Activated T-cell treated with anti-CD3 and anti-CD28 coated beads, Interleukin-2, amount 50 U/mL, for 24 hours (primary cell): Measurements from ENCODE around the gene SDSL.

Source experiments
- DNase-seq: peaks from one replicate; pipeline ENCODE4 v3.0.0-alpha.2; 2020
- H3K27ac Mint-ChIP-seq: 2 replicates; pipeline ENCODE4 v1.8.0; 2020; ENCODE audit warnings: mild to moderate bottlenecking, mixed read lengths
- H3K27me3 Mint-ChIP-seq: 2 replicates; pipeline ENCODE4 v1.8.0; 2020; ENCODE audit warnings: mixed read lengths
- H3K36me3 Mint-ChIP-seq: 2 replicates; pipeline ENCODE4 v1.8.0; 2020; ENCODE audit warnings: low read depth, mixed read lengths
- H3K4me1 Mint-ChIP-seq: 2 replicates; pipeline ENCODE4 v1.8.0; 2020; ENCODE audit warnings: low read depth, mixed read lengths
- H3K4me3 Mint-ChIP-seq: 2 replicates; pipeline ENCODE4 v1.8.0; 2020; ENCODE audit warnings: mild to moderate bottlenecking, moderate library complexity, mixed read lengths
- H3K9me3 Mint-ChIP-seq: 2 replicates; pipeline ENCODE4 v1.8.0; 2020; ENCODE audit warnings: mixed read lengths

Gene SDSL

DNA sequence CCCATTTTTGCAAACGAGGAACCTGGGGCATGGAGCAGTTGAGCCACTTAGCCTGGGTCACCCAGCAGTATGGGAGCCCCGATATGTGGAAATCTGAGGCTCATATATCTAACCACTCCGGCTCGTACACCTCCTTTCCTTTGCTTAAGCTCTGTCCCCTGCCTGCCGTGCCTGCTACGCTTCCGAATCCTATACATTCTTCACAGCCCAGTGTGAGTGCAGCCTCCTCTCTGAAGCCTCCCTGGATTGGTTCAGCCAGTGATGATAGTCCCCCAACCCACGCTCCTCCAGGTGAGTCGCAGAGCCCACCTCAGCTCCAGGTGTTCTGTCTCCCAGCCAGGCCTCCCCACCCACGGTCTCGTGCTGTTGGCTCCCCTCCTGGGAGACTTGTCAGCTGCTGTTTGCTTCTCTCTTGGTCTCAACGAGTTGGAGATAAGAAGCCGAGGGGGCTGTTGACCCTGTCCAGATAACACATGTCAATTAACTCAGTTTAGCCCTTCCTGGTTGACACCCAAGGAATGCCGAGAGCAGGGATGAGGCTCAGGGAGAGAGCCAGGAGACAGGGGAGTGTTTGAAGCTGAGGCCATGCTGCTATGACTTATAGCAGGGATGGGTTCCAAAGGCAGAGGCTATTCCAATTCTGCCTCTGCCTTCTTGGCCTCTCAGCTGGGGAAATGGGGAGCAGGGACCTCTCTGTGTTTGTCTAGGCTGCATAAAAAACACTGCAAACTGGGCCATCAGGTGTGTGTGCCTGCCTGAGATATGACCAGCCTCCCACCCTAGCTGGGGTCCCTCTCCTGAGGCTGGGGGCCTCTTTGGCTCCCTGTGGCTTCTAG lies 19.0 kb downstream of the SDSL start:
- H3K4me1 Mint-ChIP-seq: no peaks in the 10 kb centered on the region

DNA sequence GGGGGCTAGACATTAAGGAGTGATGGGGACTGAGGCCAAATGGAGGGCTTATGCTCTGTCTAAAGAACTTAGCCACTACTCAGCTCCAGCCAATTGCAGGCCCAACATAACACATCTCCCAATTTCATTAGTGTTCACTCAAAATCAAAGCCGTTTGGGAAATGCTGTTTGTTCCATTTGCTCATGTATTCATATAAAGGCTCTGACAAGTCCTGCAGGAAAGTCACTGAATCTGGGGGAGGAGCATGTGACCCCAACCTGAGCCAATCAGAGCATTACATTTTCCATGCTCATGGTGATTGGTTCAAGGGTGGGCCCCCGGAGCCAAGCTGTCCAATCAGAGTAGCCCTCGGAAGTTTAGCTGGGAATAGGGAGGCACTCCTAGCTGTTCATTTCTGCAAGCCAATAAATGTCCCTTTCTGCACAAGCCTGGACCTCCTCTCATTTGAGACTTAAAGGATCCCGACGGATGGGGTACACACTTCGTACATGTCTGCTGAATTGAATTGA lies 20.9 kb downstream of the SDSL start:
- Mint-ChIP-seq H3K27ac (no peak overlapping the region), H3K9me3 (no peaks in the 10 kb centered on the region), H3K27me3 (peaks cover 47% of the 10 kb centered on the region), H3K36me3 (no peaks in the 10 kb centered on the region), H3K4me3 (no peak overlapping the region), H3K4me1 (no peaks in the 10 kb centered on the region)
- no peak for DNase-seq

More for the DNA sequence above, 19.0 kb downstream of the SDSL start:
- no peak for DNase-seq
- Mint-ChIP-seq H3K36me3 (no peaks in the 10 kb centered on the region), H3K4me3 (no peak overlapping the region), H3K9me3 (no peaks in the 10 kb centered on the region), H3K27me3 (peaks cover 31% of the 10 kb centered on the region), H3K27ac (no peak overlapping the region)

DNA sequence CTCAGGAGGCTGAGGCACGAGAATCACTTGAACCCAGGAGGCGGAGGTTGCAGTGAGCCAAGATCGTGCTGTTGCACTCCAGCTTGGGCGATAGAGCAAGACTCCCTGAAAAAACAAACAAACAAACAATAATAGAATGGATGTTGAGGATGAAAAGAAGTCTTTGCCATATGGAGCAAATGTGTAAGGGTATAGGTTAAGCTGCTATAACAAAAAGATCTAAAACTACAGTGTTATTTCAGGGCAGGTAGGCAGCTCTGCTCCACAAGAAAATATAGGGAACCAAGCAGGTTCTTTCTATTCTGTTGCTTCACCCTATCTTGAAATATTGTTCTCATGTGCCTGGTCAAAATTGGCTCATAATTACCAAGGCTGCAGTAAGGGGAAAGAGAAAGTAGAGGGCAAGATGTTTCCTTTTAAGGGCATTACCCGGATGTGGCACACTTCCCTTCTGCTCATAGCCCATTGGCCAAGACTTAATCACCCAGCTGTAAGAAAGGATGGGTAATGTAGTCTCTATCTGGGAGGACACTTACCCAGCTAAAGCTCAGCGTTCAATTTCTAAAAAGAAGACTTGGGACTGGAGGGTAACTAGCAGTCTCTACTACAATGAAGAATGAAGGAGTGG lies 23.5 kb downstream of the SDSL start:
- H3K27ac Mint-ChIP-seq: no peak overlapping the region
- H3K4me1 Mint-ChIP-seq: no peaks in the 10 kb centered on the region
- H3K4me3 Mint-ChIP-seq: no peak overlapping the region
- no peak for DNase-seq
- H3K36me3 Mint-ChIP-seq: no peaks in the 10 kb centered on the region
- H3K9me3 Mint-ChIP-seq: no peaks in the 10 kb centered on the region
- peaks cover 55% of the 10 kb centered on the region for H3K27me3 Mint-ChIP-seq

DNA sequence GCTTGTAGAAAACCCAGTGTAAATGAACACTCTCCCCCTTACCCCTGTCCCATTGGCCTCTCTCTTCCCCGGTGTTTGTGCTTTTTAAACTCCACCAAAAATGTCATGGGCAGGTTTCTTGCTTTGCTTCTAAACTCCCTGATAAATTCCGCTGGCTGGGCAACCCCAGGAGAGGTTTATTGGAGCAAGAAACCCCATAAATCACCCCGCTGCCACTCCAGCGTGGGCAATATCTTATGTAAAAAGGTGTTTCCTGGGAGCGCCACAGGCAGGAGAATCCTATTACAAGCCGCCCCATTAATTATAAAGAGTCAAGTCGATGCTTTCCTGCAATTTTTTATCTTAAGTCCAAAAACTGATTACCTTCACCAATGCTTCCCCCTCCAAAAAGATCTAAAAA lies 26.7 kb downstream of the SDSL start:
- Mint-ChIP-seq H3K4me3 (no peak overlapping the region), H3K36me3 (no peaks in the 10 kb centered on the region), H3K9me3 (no peaks in the 10 kb centered on the region), H3K4me1 (no peaks in the 10 kb centered on the region), H3K27me3 (peaks cover 43% of the 10 kb centered on the region), H3K27ac (no peak overlapping the region)
- DNase-seq: no peak

DNA sequence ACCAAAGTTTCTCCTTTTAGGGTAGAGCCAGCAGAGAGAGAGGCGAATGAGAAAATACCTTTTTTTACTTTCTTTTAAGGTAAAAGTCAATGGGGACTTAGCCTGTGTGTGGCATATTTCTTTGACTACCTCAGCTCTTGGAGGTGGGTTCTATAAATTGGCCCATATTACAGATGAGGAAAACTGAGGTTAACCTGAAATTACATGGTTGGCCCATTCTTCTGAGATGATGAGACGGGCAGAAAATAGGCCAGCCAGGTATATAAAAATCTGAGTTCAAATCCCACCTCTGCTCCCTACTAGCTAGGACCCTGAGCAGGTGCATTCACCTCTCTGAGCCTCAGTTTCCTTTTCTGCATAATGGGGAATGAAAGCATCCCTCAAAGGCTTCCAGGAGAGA lies 27.1 kb downstream of the SDSL start:
- H3K27ac Mint-ChIP-seq: no peak overlapping the region
- no peaks in the 10 kb centered on the region for H3K36me3 Mint-ChIP-seq
- H3K4me1 Mint-ChIP-seq: no peaks in the 10 kb centered on the region
- no peak for DNase-seq
- H3K9me3 Mint-ChIP-seq: no peaks in the 10 kb centered on the region
- H3K27me3 Mint-ChIP-seq: peaks cover 43% of the 10 kb centered on the region
- no peak overlapping the region for H3K4me3 Mint-ChIP-seq

DNA sequence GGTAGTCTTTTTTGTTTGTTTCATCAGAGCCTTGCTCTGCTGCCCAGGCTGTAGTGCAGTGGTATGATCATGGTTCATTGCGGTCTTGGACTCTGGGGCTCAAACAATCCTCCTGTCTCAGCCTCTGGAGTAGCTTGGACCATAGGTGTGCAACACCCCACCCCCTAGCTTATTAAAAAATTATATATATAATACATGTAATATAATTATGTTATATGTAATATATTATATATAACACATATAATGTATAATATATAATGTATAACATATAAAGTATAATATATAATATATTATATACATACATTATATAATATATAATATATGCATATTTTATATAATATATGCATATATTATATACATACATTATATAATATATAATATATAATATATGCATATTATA lies 27.7 kb downstream of the SDSL start:
- H3K27ac Mint-ChIP-seq: no peak overlapping the region
- no peaks in the 10 kb centered on the region for H3K4me1 Mint-ChIP-seq
- no peak for DNase-seq
- no peak overlapping the region for H3K4me3 Mint-ChIP-seq
- no peaks in the 10 kb centered on the region for H3K9me3 Mint-ChIP-seq
- no peaks in the 10 kb centered on the region for H3K36me3 Mint-ChIP-seq
- H3K27me3 Mint-ChIP-seq: peaks cover 41% of the 10 kb centered on the region

DNA sequence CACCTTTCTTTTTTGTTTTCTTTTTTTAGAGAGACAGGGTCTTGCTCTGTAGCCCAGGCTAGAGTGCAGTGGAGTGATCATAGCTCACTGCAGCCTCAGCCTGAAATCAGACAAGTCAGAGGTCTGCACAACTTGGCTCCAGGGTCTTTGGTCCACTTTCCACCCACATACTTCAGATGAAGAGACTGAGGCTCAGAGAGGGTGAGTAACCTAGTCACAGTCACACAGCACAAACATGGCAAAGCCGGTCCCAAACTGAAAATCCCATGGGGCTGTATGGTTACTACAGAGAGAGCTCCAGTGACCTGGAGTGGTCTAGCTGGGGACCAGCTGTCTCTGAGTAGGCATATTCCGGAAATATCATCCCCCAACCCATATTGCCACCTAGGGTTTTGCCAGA lies 30.3 kb downstream of the SDSL start:
- no peaks in the 10 kb centered on the region for H3K36me3 Mint-ChIP-seq
- DNase-seq: no peak
- H3K27me3 Mint-ChIP-seq: peaks cover 32% of the 10 kb centered on the region
- no peaks in the 10 kb centered on the region for H3K4me1 Mint-ChIP-seq
- H3K4me3 Mint-ChIP-seq: no peak overlapping the region
- H3K27ac Mint-ChIP-seq: no peak overlapping the region
- H3K9me3 Mint-ChIP-seq: no peaks in the 10 kb centered on the region

DNA sequence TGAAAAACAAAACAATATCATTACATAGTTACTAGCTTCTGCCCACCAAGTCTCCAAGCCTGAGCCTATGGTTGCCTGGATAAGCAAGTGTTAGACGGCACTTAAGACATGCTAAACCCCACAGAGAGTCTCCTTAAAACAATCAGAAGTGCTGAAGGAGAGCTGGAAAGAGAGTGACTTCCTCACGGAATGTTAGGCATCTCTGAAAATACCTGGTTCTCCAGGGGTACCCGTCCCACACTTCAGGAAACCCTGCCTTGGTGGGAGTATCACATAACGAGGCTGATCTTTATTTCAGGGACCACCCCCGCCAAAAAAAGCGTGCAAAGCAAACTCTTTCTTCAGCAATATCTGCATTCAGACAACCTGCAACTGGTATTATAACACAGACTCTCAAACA lies 31.1 kb downstream of the SDSL start:
- Mint-ChIP-seq H3K9me3 (no peaks in the 10 kb centered on the region), H3K4me1 (no peaks in the 10 kb centered on the region), H3K27me3 (peaks cover 32% of the 10 kb centered on the region), H3K36me3 (no peaks in the 10 kb centered on the region), H3K4me3 (no peak overlapping the region), H3K27ac (no peak overlapping the region)
- DNase-seq: no peak

DNA sequence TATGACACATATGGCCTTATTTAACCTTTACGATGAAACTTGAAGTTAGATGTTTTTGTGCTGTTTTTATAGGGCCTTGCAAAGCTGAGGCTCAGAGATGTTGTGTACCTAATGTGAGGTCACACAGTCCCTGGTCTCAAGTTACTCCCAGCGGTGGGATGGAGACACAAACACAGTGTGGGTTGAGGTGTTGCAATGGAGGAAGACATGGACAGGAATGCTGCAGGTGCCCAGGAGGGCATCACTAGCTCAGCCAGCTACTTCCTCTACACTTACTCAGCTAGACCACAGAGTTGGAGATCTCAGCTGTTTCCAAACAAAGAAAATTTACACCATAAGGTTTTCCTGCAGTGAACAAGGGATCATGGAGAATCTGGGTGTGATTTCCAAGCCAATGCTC lies 34.0 kb downstream of the SDSL start:
- Mint-ChIP-seq H3K4me1 (no peaks in the 10 kb centered on the region), H3K4me3 (no peak overlapping the region), H3K27me3 (peaks cover 49% of the 10 kb centered on the region), H3K27ac (no peak overlapping the region), H3K9me3 (no peaks in the 10 kb centered on the region), H3K36me3 (no peaks in the 10 kb centered on the region)
- no peak for DNase-seq

DNA sequence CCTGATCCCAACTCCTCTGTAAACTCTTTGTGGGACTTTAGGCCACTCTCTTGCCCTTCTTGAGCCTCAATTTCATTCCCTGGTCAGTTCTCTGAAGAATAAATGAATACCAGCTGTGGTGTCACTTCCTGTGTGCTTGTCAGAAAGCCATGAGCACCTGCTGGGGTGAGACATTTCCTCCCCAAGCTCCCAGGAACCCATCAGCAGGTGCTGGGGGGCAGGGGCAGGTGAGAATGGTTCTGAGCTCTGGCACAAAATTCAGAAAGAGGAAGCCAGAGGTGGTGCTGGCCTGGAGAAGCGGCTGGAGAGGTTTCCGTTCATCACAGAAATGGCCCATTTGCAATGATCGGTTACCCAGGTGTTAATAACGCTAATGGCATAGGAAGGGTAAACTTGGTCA lies 34.6 kb downstream of the SDSL start:
- Mint-ChIP-seq H3K4me3 (no peak overlapping the region), H3K36me3 (no peaks in the 10 kb centered on the region), H3K9me3 (no peaks in the 10 kb centered on the region), H3K4me1 (no peaks in the 10 kb centered on the region), H3K27me3 (peaks cover 55% of the 10 kb centered on the region), H3K27ac (no peak overlapping the region)
- no peak for DNase-seq

DNA sequence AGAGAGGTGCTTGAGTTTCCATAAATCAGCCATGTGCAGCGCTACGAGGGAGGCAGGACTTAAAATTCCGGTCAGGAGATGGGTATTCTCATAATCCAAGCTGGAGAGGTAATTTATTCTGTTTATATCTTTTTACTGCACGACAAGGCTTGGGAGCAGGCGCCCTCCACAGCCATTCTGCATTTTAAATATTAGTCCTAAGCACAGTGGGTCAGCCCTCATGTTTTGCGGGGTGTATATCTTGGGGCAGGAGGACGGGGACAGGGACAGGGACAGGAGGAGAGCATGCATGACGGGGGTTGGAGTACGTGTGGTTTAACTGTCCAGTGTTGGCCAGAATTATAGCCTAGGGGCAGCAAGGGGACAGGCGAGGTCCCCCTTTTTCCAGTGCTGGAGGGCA lies 35.0 kb downstream of the SDSL start:
- no peaks in the 10 kb centered on the region for H3K9me3 Mint-ChIP-seq
- H3K36me3 Mint-ChIP-seq: no peaks in the 10 kb centered on the region
- H3K27me3 Mint-ChIP-seq: peaks cover 58% of the 10 kb centered on the region
- H3K4me1 Mint-ChIP-seq: no peaks in the 10 kb centered on the region
- H3K4me3 Mint-ChIP-seq: no peak overlapping the region
- no peak for DNase-seq
- no peak overlapping the region for H3K27ac Mint-ChIP-seq

DNA sequence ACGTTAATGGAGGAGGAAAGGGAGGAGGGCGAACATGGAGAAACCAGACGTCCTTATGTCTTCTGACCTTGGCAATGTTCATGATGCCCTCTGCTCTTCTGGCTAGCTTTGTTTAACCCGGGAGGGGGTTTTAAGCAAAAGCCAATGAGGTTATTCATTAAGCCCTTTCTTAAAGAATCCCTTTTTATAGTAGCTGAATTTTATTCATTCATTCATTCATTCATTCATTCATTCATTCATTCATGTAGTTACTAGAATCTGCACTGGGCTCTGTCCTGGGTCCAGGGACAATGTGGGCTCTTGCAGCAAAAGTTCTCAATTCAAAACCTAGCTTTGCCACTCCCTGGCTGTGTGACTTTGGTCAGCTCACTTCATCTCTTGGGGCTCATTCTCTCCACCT lies 35.5 kb downstream of the SDSL start:
- Mint-ChIP-seq H3K36me3 (no peaks in the 10 kb centered on the region), H3K4me1 (peaks cover 3% of the 10 kb centered on the region), H3K9me3 (no peaks in the 10 kb centered on the region), H3K4me3 (no peak overlapping the region), H3K27me3 (peaks cover 63% of the 10 kb centered on the region), H3K27ac (no peak overlapping the region)
- DNase-seq: no peak

DNA sequence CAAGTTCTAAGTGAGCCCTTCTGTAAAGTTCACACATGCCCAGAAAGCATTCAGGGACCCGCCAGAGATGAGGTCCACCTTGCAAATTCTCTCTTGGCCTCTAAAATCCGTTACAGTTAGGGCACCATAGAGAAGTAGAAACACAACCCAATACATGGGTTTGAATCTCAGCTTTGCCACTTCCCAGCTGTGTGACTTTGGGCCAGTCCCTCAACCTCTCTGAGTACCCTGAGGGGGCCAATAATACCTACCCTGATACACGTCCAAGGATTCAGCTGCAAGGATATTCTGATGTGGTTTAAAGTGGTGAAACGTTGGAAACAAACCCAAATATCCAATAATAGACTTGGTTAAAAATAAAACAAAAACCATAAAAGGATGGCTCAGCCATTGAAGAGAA lies 37.8 kb downstream of the SDSL start:
- H3K4me1 Mint-ChIP-seq: peaks cover 17% of the 10 kb centered on the region
- no peaks in the 10 kb centered on the region for H3K36me3 Mint-ChIP-seq
- H3K9me3 Mint-ChIP-seq: no peaks in the 10 kb centered on the region
- no peak for DNase-seq
- no peak overlapping the region for H3K4me3 Mint-ChIP-seq
- H3K27ac Mint-ChIP-seq: no peak overlapping the region
- H3K27me3 Mint-ChIP-seq: peaks cover 76% of the 10 kb centered on the region

DNA sequence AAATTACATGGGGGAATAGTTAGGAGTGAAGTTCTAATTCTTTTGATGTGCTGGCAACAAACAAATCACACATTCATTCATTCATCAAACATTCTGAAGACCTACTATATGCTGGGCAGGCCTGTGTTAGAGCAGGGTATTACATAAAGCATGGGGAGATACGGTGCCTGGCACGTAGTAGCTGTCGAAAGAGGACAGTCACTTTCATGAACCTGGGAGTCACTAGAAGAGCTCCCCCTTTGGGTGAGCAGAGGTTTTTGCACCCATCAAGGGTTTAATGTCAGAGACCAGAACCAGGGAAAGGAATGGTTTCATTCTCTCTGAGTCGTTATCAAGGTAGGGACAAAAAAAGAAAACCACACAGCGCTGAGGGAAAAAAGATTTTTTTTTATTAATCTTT lies 39.5 kb downstream of the SDSL start:
- DNase-seq: no peak
- Mint-ChIP-seq H3K4me1 (peaks cover 18% of the 10 kb centered on the region), H3K4me3 (no peak overlapping the region), H3K27ac (no peak overlapping the region), H3K36me3 (no peaks in the 10 kb centered on the region), H3K27me3 (peaks cover 82% of the 10 kb centered on the region), H3K9me3 (no peaks in the 10 kb centered on the region)

DNA sequence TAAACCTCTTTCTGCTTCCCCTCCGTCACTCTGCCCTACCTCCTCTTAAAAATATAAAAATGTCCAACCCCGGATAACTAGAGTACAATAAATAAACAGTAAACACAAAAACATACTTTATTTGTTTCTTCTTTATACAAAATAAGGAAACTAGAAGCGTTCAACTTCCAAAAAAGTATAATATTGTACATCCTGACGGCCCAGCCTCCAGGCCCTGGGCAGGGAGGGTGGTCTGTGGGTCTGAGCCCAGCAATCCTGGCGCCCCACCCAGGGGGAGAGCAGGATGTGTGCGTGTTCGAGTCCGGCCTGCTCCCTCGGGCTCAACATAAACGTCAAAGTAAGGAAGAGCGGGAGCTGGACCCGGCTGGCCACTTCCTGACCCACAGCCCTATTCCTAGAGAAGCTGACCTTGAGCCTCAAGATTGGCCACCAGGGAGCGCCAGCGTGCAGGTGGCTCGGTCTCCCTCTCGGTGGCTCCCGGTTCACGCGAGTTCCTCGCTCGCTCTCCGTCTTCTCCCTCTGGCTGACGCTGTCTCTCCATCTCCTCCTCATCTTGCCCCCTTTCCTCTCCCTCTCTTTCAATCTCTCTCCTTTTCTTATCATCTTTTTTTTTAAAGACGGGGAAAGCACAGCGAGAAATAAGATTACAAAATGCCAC lies 40.1 kb downstream of the SDSL start:
- H3K9me3 Mint-ChIP-seq: no peaks in the 10 kb centered on the region
- H3K27ac Mint-ChIP-seq: peak overlapping the region; percentile 79

More for the DNA sequence above, 40.1 kb downstream of the SDSL start:
- peak; percentile 80 for DNase-seq
- no peaks in the 10 kb centered on the region for H3K36me3 Mint-ChIP-seq
- H3K4me1 Mint-ChIP-seq: peaks cover 22% of the 10 kb centered on the region
- H3K27me3 Mint-ChIP-seq: peaks cover 82% of the 10 kb centered on the region
- H3K4me3 Mint-ChIP-seq: peak overlapping the region; percentile 73
